ENCODE results near the gene MAGEE1.

DNA sequence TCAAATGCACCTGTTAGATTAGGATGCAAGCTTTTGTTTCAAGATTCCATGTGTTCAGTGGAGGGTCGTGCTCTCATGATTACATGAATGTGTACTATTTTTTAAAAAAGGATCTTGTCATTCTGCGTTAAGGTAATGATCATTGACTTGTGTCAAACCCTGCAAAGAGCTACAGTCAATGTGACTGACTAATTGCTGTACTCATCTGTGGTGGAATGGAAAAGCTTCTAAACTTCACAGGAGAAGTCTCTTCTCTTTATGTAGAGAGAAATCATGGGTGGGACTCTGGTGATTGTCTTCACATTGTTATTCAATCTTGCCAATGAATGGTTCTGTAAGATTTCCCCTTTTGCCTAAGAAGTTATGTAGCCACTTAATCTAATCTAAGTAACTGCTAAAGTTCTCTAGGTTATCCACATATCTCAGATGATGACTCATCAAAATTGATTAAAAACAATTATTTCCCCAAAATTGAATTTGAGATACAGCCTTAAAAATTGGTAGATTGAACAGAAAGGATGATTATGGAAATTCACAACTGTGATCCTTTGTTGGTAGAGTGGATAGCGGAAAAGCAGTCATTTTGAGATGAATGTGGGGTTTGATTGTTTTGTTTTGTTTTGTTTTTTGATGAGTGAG is 6.7 kb downstream of the MAGEE1 start:
- TF ChIP-seq POLR2A (IDR thresholded peaks at IDR 0.05) (no peak), CTCF (IDR thresholded peaks at IDR 0.05) (no peak)
